ENCODE data around the gene ZNF14.
"Not testable (repeated sequence)": the region's sequence is repeated elsewhere in the genome, so short reads cannot be mapped to it uniquely, and the experiment has no call there.

The ZNF14 gene

DNA sequence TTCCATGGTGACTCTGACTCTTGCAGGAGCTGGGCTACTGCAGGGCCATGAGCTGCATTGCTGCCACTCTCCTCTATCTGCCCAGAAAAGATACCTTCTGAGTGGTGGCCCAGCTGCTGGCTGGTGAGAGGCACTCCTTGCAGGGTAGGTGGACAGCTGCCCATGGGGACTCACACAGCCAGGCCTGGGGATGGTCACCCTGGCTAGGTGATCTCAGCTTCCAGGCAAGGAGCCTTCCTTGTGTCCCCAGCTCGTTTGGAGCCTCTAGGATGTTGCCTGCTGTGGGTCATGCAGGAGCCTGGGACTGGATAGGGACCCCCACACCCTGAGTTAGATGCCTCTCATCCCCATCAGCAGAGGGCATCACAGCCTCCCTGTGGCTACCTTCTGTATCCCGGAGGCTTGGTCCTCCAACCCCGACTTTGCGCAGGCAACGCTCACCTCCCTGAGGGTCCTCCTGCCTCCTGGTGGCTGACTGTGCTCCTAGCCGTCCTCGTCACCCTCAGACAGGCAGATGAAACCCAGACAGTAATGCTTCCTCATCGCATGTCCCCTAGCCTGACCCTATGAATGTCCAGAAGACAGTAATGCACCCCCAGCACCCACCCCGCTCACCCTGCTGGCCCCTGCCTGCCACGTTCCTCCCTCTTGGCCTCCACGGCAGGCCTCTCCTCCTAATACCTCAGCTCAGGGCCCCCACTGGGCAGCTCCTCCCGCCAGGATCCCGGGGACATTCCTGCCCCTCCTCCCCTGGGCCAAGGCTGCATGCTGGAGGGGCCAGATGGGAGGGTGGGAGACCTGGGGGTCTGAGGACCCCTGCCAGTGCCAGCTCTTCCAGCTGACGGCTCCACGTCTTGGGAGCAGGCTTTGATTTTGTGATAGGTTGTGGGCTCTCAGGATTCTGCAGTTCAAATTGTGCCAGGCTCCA lies 13.6 kb upstream of the ZNF14 start:
- DNase-seq: no peak

DNA sequence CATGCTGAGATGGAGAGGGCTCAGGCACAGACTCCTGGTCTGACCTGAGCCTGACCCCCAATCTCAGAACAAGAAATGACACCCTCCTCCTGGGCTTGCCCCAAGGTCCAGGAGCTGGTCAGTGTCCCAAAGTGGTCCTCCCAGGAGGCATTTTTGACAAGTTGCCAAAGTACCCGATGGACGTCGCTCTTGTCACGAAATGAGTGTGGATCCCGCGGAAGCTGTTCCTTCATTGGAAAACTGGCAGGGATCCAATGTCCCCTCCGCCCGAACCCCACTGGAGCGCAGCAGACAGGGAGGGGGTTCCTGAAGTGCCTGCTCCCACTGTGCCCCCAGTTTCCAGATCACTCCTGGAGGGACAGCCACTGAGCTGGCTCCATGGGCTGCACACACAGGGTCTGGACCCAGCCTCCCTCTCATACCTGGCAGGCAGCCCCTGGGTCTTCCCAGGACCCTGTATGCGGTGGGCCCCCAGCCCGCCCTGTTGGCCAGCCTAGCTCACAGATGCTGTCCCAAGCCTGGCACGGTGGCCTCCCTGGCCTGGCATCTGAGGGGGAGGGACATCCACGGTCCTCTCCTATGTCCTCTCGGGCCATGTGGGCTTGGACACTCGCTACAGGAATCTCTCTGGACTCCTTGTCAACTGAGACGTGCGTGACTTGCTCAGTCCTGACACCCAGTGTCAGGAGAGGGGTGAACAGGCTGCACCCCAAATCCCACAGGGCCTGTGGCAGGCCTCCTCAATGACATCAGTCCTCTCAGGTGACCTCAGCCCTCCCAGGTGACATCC lies 12.8 kb upstream of the ZNF14 start:
- no peak for DNase-seq

- DNase-seq: no peak
These were observed 11.7 kb upstream of the ZNF14 start for GRCh38 chr19:19744641-19745040.

DNA sequence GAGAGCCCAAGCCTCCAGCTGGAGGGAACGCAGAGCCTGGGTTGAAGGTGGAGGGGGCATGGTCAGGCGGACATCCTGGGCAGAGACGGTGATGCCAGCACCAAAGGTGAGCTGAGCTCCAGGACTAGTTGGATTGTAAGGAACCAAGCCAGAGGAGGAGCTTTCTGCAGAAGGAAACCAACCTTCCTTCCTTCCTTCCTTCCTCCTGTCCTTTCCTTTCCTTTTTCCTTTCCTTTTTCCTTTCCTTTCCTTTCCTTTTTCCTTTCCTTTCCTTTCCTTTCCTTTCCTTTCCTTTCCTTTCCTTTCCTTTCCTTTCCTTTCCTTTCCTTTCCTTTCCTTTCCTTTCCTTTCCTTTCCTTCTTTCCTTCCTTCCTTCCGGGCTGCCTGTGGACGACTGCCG lies 11.0 kb upstream of the ZNF14 start:
- not testable (repeated sequence) for DNase-seq

- DNase-seq: no peak
These were observed 10.3 kb upstream of the ZNF14 start for GRCh38 chr19:19743176-19743575.

DNA sequence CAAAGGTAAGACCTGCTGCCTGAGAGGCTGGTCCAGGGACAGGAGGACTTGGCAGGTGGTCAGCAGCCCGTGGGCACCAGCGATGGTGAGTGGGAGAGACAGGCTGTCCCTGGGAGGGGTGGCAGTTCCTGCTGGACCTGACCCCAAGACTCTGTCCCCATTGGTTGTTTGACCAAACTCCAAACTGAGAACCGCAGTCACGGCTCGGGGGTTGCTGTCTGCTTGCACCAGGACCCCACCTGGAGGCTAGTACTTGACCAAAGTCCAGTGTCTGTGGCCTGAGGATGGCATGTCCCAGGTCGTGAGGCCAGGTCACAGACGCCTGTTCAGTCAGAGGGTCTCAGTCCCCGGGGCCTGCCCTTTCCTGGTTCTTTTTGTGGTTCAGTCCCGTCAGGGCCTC lies 9.9 kb upstream of the ZNF14 start:
- no peak for DNase-seq

DNA sequence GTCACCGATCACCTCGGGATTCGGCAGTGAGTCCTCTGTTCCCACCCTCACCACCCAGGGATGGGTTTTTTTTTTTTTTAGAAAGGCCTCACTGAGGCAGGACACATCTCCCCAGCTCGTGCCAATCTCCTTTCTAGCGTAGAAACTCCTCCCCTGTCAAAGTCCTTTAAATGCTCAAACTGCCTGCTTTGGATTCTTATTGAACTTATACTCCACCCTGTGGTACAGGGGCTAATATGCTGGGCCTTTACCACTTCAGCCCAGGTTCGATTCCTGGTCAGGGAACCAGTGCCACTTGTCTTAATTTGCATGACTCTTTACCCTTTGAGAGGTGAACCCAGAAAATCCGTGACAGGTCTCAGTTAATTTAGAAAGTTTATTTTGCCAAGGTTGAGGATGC lies 8.3 kb upstream of the ZNF14 start:
- no peak for DNase-seq

GRCh38 chr19:19740755-19741154 lies 7.8 kb upstream of the ZNF14 start:
- DNase-seq: no peak

DNA sequence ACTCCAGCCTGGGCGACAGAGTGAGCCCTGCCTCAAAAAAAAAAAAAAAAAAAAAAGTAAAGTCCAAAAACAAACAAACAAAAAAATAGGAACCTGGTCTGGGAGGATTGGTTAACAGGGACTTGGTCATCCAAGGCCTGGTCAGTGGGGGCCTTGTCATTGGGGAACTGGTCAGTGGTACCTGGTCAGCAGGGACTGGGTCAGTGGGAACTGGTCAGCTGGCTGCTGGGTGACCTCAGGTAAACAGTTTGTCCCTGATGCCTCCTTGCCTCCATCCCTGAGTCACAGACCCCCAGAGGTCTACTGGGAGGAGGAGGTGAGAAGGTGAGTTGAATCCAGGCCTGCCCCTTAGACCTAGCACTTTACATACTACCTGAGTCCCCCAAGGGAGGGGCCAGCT lies 5.7 kb upstream of the ZNF14 start:
- no peak for DNase-seq

DNA sequence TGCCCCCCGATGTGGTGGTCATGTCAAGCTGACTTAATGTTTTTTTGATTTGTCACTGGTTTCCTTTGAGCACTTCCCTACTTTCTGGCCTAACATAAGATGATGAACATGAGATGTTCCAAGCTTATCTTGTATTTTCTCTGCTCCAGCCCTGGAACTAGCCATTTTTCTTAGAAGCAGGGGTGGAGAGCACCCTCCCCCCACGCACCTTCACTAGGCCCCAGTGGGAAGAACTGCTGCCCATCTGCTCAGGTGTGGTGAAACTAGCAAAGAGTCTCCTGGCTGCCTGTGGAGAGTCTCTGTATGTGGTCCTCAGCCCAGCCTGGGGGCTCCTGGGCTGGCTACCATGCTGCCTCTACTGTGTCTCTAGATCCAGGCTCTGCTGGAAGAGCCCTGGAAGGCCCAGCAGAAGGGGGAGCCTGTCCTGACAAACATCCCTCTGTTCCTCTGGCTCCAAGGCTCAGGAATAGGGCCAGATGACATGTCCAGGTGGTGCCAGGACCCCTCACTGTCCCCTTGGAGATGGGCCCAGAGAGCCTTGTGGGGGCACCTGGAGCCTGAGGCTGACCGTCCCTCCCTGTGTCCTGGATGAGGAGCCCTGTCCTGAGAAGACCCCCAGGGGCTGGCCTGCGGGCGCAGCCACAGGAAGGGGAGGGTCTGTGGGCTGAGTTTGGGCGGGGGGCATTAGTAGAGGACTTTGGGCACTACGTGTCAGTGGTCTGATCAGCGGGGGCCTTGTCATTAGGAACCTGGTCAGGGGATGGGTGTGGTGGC lies 4.8 kb upstream of the ZNF14 start:
- no peak for DNase-seq

DNA sequence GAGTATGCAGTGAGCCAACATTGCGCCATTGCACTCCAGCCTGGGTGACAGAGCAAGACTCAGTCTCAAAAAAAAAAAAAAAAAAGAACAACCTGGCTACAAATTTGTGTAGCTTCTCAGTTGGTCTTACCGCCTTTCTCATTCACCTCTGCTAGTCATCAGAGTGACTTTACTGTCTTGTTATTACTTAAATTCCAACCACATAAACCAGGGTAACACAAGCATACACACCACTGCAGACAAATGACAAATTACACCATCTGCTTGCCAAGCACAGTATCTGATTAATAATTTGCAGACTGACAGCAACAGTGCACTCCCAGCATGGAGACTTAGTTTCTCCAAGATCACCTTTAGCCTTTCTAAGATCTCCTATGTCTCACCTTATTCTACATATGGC lies 11.0 kb downstream of the ZNF14 start:
- no peak for DNase-seq

DNA sequence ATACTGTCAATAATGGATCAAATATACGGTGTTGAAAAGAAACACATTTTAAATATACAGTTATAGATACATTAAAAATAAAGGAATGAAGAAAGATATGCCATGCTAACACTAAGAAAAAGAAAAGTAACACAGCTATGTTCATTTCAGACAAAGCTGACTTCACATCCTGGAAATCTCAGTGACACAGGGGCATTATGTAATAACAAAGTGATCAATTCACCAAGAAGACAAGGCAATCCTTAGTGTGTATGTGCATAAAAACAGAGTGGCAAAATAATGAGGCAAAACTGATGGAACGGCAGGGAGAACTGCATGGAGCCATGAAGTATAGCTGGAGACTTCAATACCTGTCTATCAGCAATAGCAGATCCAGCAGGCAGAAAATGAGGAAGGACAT lies 13.1 kb downstream of the ZNF14 start:
- DNase-seq: no peak

GRCh38 chr19:19711934-19712828 lies 20.7 kb downstream of the ZNF14 start:
- no peak for DNase-seq

DNA sequence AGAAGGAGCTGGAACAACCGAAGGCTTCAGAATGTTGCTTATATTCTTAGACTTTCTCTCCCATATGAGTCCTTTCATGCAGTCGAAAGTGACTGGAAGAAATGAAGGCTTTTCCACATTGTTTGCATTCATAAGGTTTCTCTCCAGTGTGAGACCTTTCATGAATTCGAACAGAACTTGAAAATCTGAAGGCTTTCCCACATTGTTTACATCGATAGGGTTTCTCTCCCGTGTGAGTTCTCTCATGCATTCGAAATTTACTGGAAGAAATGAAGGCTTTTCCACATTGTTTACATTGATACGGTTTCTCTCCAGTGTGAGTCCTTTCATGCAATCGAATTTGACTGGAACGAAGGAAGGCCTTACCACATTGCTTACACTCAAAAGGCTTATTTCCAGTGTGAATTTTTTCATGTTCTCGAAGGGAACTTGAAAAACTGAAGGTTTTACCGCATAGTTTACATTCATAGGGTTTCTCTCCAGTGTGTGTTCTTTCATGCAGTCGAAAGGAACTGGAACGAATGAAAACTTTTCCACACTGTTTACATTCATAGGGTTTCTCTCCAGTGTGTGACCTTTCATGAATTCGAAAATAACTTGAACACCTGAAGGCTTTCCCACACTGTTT lies 21.5 kb downstream of the ZNF14 start:
- no peak for DNase-seq

DNA sequence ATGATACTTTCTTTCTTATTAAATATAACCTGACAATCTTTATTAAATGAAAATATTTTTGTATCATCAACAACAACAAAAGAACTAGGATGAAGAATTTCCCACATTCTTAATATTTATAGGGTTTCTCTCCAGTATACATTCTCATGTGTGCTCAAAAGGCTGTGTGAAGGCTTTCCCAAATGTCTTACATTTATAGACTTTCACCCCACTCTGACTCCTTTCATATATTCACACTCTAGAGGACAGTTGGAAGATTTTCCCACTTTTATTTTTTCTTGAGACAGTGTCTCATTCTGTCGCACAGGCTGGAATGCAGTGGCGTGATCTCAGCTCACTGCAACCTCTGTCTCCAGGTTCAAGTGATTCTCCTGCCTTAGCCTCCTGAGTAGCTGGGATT lies 22.4 kb downstream of the ZNF14 start:
- no peak for DNase-seq

DNA sequence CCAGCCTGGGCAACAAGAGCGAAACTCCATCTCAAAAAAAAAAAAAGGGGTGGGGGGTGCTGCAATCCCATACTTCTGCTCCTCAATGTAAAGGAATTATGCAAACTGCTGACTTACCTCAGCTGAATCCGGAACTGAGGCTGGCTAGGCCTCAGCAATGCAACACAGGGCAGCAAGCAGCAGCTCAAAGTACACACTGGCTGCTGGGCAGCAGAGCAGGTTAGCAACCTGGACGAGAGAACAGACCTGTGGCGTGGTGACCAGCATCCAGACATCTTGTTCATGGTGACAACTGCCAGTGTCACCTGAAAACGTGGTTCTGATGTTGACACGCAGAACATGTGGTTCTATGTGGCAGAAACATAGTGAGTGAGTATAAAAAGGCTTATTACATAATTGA lies 28.1 kb downstream of the ZNF14 start:
- DNase-seq: no peak

DNA sequence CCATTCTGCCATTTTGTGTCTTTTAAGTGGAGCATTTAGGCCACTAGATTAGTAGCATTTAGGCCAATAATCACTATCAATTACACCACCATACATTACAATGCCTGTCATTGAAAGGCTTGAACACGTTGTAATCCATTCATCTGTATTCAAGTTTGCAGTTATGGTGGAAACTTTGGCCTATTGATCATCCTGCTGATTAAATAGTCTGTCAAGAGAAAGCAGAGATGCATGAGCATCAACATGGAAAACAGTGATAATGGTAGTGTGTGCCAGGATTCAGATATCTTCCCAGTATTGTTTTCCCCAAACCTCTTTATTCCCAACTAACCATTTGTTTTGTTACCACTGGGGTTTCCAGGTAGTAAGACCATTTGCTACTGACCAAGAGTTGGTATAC lies 32.4 kb downstream of the ZNF14 start:
- not testable (repeated sequence) for DNase-seq

DNA sequence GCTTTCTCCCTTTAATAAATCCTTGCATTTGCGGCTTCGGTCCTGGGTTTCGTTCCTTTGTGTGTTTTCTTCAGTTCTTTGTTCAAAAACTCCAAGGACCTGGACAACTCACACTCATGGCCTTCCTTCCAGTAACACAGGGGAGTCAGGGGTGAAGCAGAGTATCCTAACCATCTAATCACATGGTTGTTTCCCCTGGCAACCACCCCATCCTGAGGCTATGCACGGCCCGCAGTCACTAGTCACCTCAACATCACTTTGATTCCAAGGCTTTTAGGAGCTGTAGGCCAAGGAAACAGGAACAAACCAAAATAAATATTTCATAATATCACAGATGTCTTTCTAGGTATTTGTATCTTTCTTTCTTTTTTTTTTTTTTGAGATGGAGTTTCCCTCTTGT lies 35.3 kb downstream of the ZNF14 start:
- DNase-seq: no peak

GRCh38 chr19:19696386-19696785 lies 36.5 kb downstream of the ZNF14 start:
- no peak for DNase-seq

DNA sequence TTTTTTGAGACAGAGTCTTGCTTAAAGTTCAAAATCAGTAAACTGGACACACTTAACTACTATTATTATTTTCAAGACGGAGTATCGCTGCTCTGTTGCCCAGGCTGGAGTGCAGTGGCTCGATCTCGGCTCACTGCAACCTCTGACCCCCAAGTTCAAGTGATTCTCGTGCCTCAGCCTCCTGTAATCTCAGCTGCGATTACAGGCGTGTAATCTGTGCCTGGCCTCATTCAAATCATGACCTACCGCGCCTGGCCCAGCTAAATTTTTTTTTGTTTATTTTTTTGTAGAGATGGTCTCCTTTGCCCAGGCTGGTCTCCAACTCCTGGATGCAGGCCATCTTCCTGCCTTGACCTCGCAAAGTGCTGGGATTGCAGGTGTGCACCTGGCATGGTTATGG lies 41.2 kb downstream of the ZNF14 start:
- no peak for DNase-seq

DNA sequence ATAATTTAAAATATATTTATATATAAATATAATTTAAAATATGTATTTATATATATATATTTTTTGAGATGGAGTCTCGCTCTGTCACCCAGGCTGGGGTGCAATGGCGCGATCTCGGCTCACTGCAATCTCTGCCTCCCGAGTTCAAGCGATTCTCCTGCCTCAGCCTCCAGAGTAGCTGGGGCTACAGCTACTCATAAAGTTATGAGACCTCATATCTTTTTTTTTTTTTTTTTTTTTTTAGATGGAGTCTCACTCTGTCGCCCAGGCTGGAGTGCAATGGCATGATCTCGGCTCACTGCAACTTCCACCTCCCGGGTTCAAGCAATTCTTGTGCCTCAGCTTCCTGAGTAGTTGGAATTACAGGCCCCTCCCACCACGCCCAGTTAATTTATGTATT lies 43.9 kb downstream of the ZNF14 start:
- not testable (repeated sequence) for DNase-seq

- peak; percentile 24 for DNase-seq
These were observed 45.8 kb downstream of the ZNF14 start for GRCh38 chr19:19687090-19687489.

Measured in RPMI8226 (cell line).